ENCODE measurements around the gene USPL1. TPM values are rescaled to one million over a fixed set of nuclear protein-coding genes. Genes with fewer than 3 reads are reported as not detected.

USPL1 gene
- total RNA-seq, 4 donors from 2014 or later: 14.2 to 18.4 (median 15.6) TPM

DNA sequence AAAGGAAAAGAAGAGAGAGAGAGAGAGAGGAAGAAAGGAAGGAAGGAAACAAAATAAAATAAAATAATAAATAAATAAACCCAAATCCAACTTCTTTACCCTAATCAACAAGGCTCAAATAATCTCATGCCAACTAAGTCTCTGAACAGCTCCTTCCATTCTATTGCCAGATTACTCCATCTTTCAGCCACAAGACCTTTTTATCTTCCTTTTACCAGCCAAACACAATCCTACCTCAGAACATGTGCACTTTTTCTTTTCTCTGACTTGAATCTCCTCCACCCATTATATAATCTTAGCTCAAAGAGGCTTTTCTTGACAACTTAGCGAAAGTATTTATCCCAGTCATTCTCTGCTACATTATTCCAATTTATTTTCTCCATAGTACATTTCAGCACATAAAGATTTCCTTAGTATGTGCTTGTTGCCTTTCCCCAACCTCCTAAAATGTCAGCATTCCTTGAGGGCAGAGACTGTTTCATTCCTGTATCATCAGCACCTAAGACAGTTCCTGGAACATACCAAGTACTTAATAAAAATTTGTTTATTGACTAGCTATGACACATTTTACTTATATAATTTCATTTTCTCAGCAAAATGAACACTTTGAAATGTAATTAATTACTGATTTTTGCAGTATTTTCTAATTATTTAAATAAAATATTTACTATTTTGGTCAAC is 33.5 kb upstream of the USPL1 start:
- Histone ChIP-seq H3K36me3 (no peaks in the 10 kb centered on the region), H3K4me3 (no peak overlapping the region), H3K27ac (no peak overlapping the region), H3K9me3 (no peaks in the 10 kb centered on the region), H3K4me1 (peaks cover 6 to 11% of the 10 kb centered on the region in 2 donors), H3K27me3 (no peaks in the 10 kb centered on the region)
- ATAC-seq: no peak
- in situ Hi-C loops (cut with MboI; ENCODE audit: low sequenced_read_pairs in 4 of 4) (no loop called here), intact Hi-C loops (cut with DNase I; ENCODE audit: low total_unique reads) (no loop called here)
- TF ChIP-seq, protein P1, sequence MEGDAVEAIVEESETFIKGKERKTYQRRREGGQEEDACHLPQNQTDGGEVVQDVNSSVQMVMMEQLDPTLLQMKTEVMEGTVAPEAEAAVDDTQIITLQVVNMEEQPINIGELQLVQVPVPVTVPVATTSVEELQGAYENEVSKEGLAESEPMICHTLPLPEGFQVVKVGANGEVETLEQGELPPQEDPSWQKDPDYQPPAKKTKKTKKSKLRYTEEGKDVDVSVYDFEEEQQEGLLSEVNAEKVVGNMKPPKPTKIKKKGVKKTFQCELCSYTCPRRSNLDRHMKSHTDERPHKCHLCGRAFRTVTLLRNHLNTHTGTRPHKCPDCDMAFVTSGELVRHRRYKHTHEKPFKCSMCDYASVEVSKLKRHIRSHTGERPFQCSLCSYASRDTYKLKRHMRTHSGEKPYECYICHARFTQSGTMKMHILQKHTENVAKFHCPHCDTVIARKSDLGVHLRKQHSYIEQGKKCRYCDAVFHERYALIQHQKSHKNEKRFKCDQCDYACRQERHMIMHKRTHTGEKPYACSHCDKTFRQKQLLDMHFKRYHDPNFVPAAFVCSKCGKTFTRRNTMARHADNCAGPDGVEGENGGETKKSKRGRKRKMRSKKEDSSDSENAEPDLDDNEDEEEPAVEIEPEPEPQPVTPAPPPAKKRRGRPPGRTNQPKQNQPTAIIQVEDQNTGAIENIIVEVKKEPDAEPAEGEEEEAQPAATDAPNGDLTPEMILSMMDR (IDR thresholded peaks at IDR 0.05 in 4 of 5, conservative IDR thresholded peaks at IDR 0.05 in 1 of 5): no peak
- no peak for TF ChIP-seq POLR2A (IDR thresholded peaks at IDR 0.05)
- DNase-seq: no peak

DNA sequence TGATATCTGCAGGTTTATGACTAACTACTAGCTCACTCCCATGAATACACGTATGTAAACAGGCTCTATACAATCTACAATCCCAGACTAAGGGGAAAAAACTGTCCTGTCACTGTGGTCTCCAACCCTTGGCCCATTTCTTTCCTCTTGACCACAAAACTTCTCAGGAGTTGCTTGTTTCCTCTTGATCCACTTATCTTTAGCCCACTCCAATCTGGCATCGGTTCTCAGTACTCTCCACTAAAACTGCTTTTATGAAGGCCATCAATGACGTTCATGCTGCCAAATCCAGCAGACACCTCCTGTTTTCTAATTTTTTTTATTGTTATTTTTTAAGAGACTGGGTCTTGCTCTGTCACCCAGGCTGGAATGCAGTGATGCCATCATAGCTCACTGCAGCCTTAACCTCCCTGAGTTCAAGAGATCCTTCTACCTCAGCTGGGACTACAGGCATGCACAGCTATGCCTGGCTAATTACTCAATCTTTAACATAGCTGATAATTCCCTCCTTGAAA is 31.9 kb upstream of the USPL1 start:
- H3K4me1 ChIP-seq: peaks cover 5 to 6% of the 10 kb centered on the region in 2 donors
- ATAC-seq: no peak
- no peak overlapping the region for H3K27ac ChIP-seq
- H3K9me3 ChIP-seq: no peaks in the 10 kb centered on the region
- H3K4me3 ChIP-seq: no peak overlapping the region
- TF ChIP-seq, protein P1 (IDR thresholded peaks at IDR 0.05 in 4 of 5, conservative IDR thresholded peaks at IDR 0.05 in 1 of 5): no peak
- no peak for TF ChIP-seq POLR2A (IDR thresholded peaks at IDR 0.05)
- no peak for DNase-seq
- no peaks in the 10 kb centered on the region for H3K27me3 ChIP-seq
- no peaks in the 10 kb centered on the region for H3K36me3 ChIP-seq
- intact Hi-C loops (cut with DNase I; ENCODE audit: low total_unique reads) (no loop called here), in situ Hi-C loops (cut with MboI; ENCODE audit: low sequenced_read_pairs in 4 of 4) (no loop called here)

DNA sequence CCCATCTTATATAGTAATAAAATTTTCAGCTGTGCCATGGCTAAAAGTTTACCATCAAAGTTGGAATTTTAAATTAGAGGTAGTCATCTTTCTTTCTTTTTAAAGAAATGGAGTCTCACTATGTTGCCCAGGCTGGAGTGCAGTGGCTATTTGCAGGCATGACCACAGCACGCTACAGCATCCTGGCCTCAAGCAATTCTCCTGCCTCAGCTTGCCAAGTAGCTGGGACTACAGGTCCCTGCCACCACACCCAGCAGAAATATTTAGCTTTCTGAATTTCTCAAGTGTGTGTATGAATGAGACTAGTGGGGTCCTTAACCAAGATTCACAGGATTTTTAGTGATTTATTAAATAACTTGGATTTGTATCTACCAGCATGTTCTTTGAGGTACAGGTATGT is 30.5 kb upstream of the USPL1 start:
- H3K4me1 ChIP-seq: no peaks in the 10 kb centered on the region
- no peak overlapping the region for H3K4me3 ChIP-seq
- H3K9me3 ChIP-seq: no peaks in the 10 kb centered on the region
- intact Hi-C loops (cut with DNase I; ENCODE audit: low total_unique reads) (no loop called here), in situ Hi-C loops (cut with MboI; ENCODE audit: low sequenced_read_pairs in 4 of 4) (no loop called here)
- DNase-seq (no peak), ATAC-seq (no peak)
- H3K27me3 ChIP-seq: no peaks in the 10 kb centered on the region
- H3K27ac ChIP-seq: no peak overlapping the region
- no peaks in the 10 kb centered on the region for H3K36me3 ChIP-seq
- TF ChIP-seq, protein P1 (IDR thresholded peaks at IDR 0.05 in 4 of 5, conservative IDR thresholded peaks at IDR 0.05 in 1 of 5): no peak
- TF ChIP-seq POLR2A (IDR thresholded peaks at IDR 0.05): no peak

DNA sequence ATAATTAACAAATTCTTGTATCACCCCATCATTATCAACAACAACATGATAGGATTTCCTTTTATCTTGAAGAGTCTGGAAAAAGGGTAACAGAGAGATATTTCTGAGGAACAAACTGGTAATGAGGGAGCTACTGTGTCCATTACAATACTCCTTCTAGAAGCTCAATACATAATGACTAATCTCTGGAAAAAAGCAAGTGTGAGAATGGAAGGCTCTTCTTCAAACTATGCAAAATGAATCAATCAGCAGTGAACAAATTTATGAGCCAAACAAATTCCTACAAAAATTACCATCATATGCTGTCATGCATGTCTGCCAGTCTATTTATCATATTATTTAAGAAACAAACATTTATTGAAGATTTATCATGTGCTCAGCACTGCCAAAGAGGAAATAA is 30.0 kb upstream of the USPL1 start:
- Histone ChIP-seq H3K27ac (no peak overlapping the region), H3K4me3 (no peak overlapping the region), H3K36me3 (no peaks in the 10 kb centered on the region), H3K4me1 (no peaks in the 10 kb centered on the region), H3K27me3 (no peaks in the 10 kb centered on the region), H3K9me3 (no peaks in the 10 kb centered on the region)
- in situ Hi-C loops (cut with MboI; ENCODE audit: low sequenced_read_pairs in 4 of 4): no loop called here
- no peak for DNase-seq
- intact Hi-C loops (cut with DNase I; ENCODE audit: low total_unique reads): no loop called here
- TF ChIP-seq, protein P1 (IDR thresholded peaks at IDR 0.05 in 4 of 5, conservative IDR thresholded peaks at IDR 0.05 in 1 of 5): no peak
- TF ChIP-seq POLR2A (IDR thresholded peaks at IDR 0.05): no peak
- no peak for ATAC-seq
